Keratinocyte (primary cell): ENCODE data around the gene CASP4. TPM values are rescaled to one million over a fixed set of nuclear protein-coding genes. Genes with fewer than 3 reads are reported as not detected.

Source experiments
- DNase-seq: peaks from one replicate; pipeline ENCODE4 v3.0.0-alpha.2; 2011; ENCODE audit warnings: low read depth, missing footprints, low spot score
- FAIRE-seq: peaks from 2 replicates; lab custom pipeline; 2011; peaks lifted over from hg19 to GRCh38; lab: Jason Lieb, UNC
- H2AFZ ChIP-seq: 2 replicates; pipeline ENCODE4 v1.6.0; 2012; ENCODE audit warnings: low read length, control low read depth, inconsistent platforms; ENCODE audit not compliant: control insufficient read depth
- H3K27ac ChIP-seq: 2 replicates; pipeline ENCODE4 v1.5.1; 2011; ENCODE audit warnings: low read length; ENCODE audit not compliant: control insufficient read depth, insufficient read depth
- H3K27me3 ChIP-seq: 3 replicates; pipeline ENCODE4 v1.6.0; 2011; ENCODE audit warnings: low read length; ENCODE audit not compliant: control insufficient read depth, insufficient read depth; ENCODE audit errors: extremely low read depth
- H3K36me3 ChIP-seq, 2 experiments: 2 replicates in 1 of 2; 3 replicates in 1 of 2; pipeline ENCODE4 v1.5.1; 2011; ENCODE audit warnings: low read length in 2 of 2, mild to moderate bottlenecking in 1 of 2; ENCODE audit not compliant: control insufficient read depth in 2 of 2, insufficient read depth in 2 of 2; ENCODE audit errors: extremely low read depth in 1 of 2
- H3K4me1 ChIP-seq: 3 replicates; pipeline ENCODE4 v1.5.1; 2011; ENCODE audit warnings: low read length; ENCODE audit not compliant: control insufficient read depth, insufficient read depth; ENCODE audit errors: extremely low read depth
- H3K4me2 ChIP-seq: 3 replicates; pipeline ENCODE4 v1.6.0; 2011; ENCODE audit warnings: low read depth, low read length; ENCODE audit not compliant: control insufficient read depth, insufficient read depth; ENCODE audit errors: extremely low read depth
- H3K4me3 ChIP-seq, 3 experiments: fragments of 200-600 bp in 1 of 3; sonication (generic) in 1 of 3; 2 replicates in 2 of 3; 3 replicates in 1 of 3; pipeline ENCODE4 v1.5.1; 2011 to 2016; ENCODE audit warnings: low read length in 3 of 3, mild to moderate bottlenecking in 3 of 3, control low read depth in 2 of 3, inconsistent platforms in 1 of 3, low read depth in 1 of 3, mixed read lengths in 1 of 3, mixed run types in 1 of 3, moderate library complexity in 1 of 3; ENCODE audit not compliant: control insufficient read depth in 2 of 3, insufficient read depth in 2 of 3; ENCODE audit errors: extremely low read depth in 1 of 3
- H3K79me2 ChIP-seq: 2 replicates; pipeline ENCODE4 v1.6.0; 2012; ENCODE audit warnings: low read length; ENCODE audit not compliant: control insufficient read depth, insufficient read depth
- H3K9ac ChIP-seq: 3 replicates; pipeline ENCODE4 v1.6.0; 2011; ENCODE audit warnings: low read length; ENCODE audit not compliant: control insufficient read depth, insufficient read depth; ENCODE audit errors: extremely low read depth
- H3K9me1 ChIP-seq: 3 replicates; pipeline ENCODE4 v1.6.0; 2011; ENCODE audit warnings: low read length; ENCODE audit not compliant: control insufficient read depth, insufficient read depth; ENCODE audit errors: extremely low read depth
- H3K9me3 ChIP-seq: 2 replicates; pipeline ENCODE4 v1.5.1; 2012; ENCODE audit warnings: low read depth, low read length; ENCODE audit not compliant: control insufficient read depth
- H4K20me1 ChIP-seq: 3 replicates; pipeline ENCODE4 v1.6.0; 2011; ENCODE audit warnings: low read length; ENCODE audit not compliant: control insufficient read depth, insufficient read depth; ENCODE audit errors: extremely low read depth
- CTCF ChIP-seq, 3 experiments: IDR thresholded peaks in 1 of 3; conservative IDR thresholded peaks in 1 of 3; optimal IDR thresholded peaks in 1 of 3; 2 replicates in 2 of 3; 3 replicates in 1 of 3; pipeline versions ENCODE3 to v1.5.1; 2011; ENCODE audit warnings: low read length in 3 of 3, mild to moderate bottlenecking in 3 of 3, moderate library complexity in 2 of 3, control low read depth in 1 of 3, inconsistent platforms in 1 of 3; ENCODE audit not compliant: insufficient read depth in 2 of 3; ENCODE audit errors: extremely low read depth in 1 of 3
- EZH2 ChIP-seq: IDR thresholded peaks from one replicate; pipeline ENCODE4 v1.6.1; 2012; ENCODE audit warnings: inconsistent platforms, mild to moderate bottlenecking, low read length, moderate library complexity
- dilution Hi-C: fragments of 300-500 bp; cut with MboI; formaldehyde crosslinking; loops from one replicate; pipeline ENCODE4 v1.7.0; 2020; ENCODE audit warnings: low sequenced_read_pairs; ENCODE audit not compliant: extremely low pct_ligation_motif_present
- polyA plus RNA-seq, 5 experiments: library from polyadenylated mRNA; depleted of rRNA in 3 of 5; stranded (reverse) in 3 of 5; stranded (forward) in 1 of 5; unstranded in 1 of 5; fragments of >200 nt; gene quantifications; 1 replicate in 1 of 5; 2 replicates in 3 of 5; 3 replicates in 1 of 5; pipeline versions ENCODE4 v1.2.1 to v1.2.3, GENCODE V29; 2011 to 2012; ENCODE audit warnings: missing spikeins in 2 of 5, low read depth in 1 of 5, low replicate concordance in 1 of 5

The CASP4 gene
- polyA plus RNA-seq, 1 donor (not counting 4 experiments of a cell fraction or from before 2014, with no cell fraction given): 127 TPM

- TF ChIP-seq CTCF (optimal IDR thresholded peaks at IDR 0.05 in 1 of 3, IDR thresholded peaks at IDR 0.05 in 1 of 3, conservative IDR thresholded peaks at IDR 0.05 in 1 of 3; ENCODE audit: extremely low read depth in 1 of 3, insufficient read depth in 2 of 3, low read length in 3 of 3) (no peak), EZH2 (no peak)
- peak overlapping the region; percentile 82 for H3K4me2 ChIP-seq
- no peak overlapping the region for H3K9ac ChIP-seq
Observed at GRCh38 chr11:104917271-104918112, 50.9 kb downstream of the CASP4 start.

GRCh38 chr11:104916442-104916841 is 51.9 kb downstream of the CASP4 start:
- dilution Hi-C loops: no loop called here
- no peak overlapping the region for H2AFZ ChIP-seq
- H3K9me3 ChIP-seq: no peaks in the 10 kb centered on the region
- no peaks in the 10 kb centered on the region for H3K36me3 ChIP-seq
- no peaks in the 10 kb centered on the region for H3K79me2 ChIP-seq
- no peaks in the 10 kb centered on the region for H3K27me3 ChIP-seq
- H3K9ac ChIP-seq: no peak overlapping the region
- no peak for TF ChIP-seq CTCF (optimal IDR thresholded peaks at IDR 0.05 in 1 of 3, IDR thresholded peaks at IDR 0.05 in 1 of 3, conservative IDR thresholded peaks at IDR 0.05 in 1 of 3; ENCODE audit: extremely low read depth in 1 of 3, insufficient read depth in 2 of 3, low read length in 3 of 3)
- TF ChIP-seq EZH2: no peak
- H3K4me3 ChIP-seq: no peak overlapping the region
- no peak overlapping the region for H3K4me2 ChIP-seq
- no peaks in the 10 kb centered on the region for H4K20me1 ChIP-seq
- H3K9me1 ChIP-seq: no peaks in the 10 kb centered on the region
- no peak for DNase-seq
- H3K4me1 ChIP-seq: peaks cover 3% of the 10 kb centered on the region
- no peak overlapping the region for H3K27ac ChIP-seq
- no peak for FAIRE-seq

More at GRCh38 chr11:104917271-104918112, 50.9 kb downstream of the CASP4 start:
- no peaks in the 10 kb centered on the region for H3K9me3 ChIP-seq
- no peaks in the 10 kb centered on the region for H4K20me1 ChIP-seq
- H3K79me2 ChIP-seq: no peaks in the 10 kb centered on the region
- H3K36me3 ChIP-seq: no peaks in the 10 kb centered on the region
- peaks cover 3% of the 10 kb centered on the region for H3K4me1 ChIP-seq
- dilution Hi-C loops: no loop called here
- DNase-seq (no peak), FAIRE-seq (peak; percentile 41)
- H3K4me3 ChIP-seq: peak overlapping the region in 2 of 3 experiments; percentile 65 to 67
- no peaks in the 10 kb centered on the region for H3K9me1 ChIP-seq
- no peak overlapping the region for H3K27ac ChIP-seq
- peak overlapping the region; percentile 86 for H2AFZ ChIP-seq
- no peaks in the 10 kb centered on the region for H3K27me3 ChIP-seq
